K562 (cell line): Measurements from ENCODE around the gene PI4KA. TPM values are rescaled to one million over a fixed set of nuclear protein-coding genes. Genes with fewer than 3 reads are reported as not detected.

Experiments used
- ARHGAP35 ChIP-seq: fragments of 450-650 bp; IDR thresholded peaks from 2 replicates; pipeline ENCODE4 v1.6.1; 2018; ENCODE audit not compliant: partially characterized antibody
- BRF1 ChIP-seq: IDR thresholded peaks from 3 replicates; pipeline ENCODE4 v1.6.1; 2011; ENCODE audit warnings: borderline replicate concordance, mild to moderate bottlenecking; ENCODE audit not compliant: insufficient read length; ENCODE audit errors: extremely low read depth
- CCNT2 ChIP-seq: IDR thresholded peaks from 2 replicates; pipeline ENCODE4 v1.6.1; 2011; ENCODE audit warnings: borderline replicate concordance, low read depth, mild to moderate bottlenecking, moderate library complexity, mixed read lengths, low read length; ENCODE audit not compliant: insufficient read length; ENCODE audit errors: extremely low read depth
- ELF2 ChIP-seq: fragments of 250-450 bp; sonication (Bioruptor Pico); IDR thresholded peaks from 2 replicates; pipeline ENCODE4 v1.5.0; 2021; ENCODE audit warnings: mild to moderate bottlenecking
- ETV5 ChIP-seq: sonication (generic); formaldehyde crosslinking; IDR thresholded peaks from 2 replicates; pipeline ENCODE4 v1.4.0; 2020; ENCODE audit warnings: low read depth, mild to moderate bottlenecking, missing genetic modification reagents
- FOXK1 ChIP-seq: sonication (generic); formaldehyde crosslinking; IDR thresholded peaks from 2 replicates; pipeline ENCODE4 v1.8.0; 2022; ENCODE audit warnings: missing genetic modification reagents, mild to moderate bottlenecking, borderline replicate concordance
- HMG20A ChIP-seq: fragments of 450-650 bp; formaldehyde crosslinking; conservative IDR thresholded peaks from 2 replicates; pipeline ENCODE4 v1.4.0; 2020; ENCODE audit warnings: mild to moderate bottlenecking, mixed read lengths
- HNRNPLL ChIP-seq: fragments of 200-400 bp; formaldehyde crosslinking; IDR thresholded peaks from 2 replicates; pipeline ENCODE4 v1.6.1; 2017; ENCODE audit warnings: low read length, low read depth, mild to moderate bottlenecking; ENCODE audit not compliant: poor library complexity, severe bottlenecking
- HSF4 ChIP-seq: fragments of 250-450 bp; sonication (Bioruptor Pico); IDR thresholded peaks from 2 replicates; pipeline ENCODE4 v2.1.2; 2022; ENCODE audit warnings: mild to moderate bottlenecking, moderate library complexity, borderline replicate concordance
- KDM1A ChIP-seq, 2 experiments: fragments of 450-650 bp; IDR thresholded peaks; 2 replicates each; pipeline ENCODE4 v1.6.1; 2016; ENCODE audit warnings: mild to moderate bottlenecking in 2 of 2
- KDM2B ChIP-seq: fragments of 250-450 bp; sonication (Bioruptor Pico); IDR thresholded peaks from 2 replicates; pipeline ENCODE4 v1.8.0; 2021; ENCODE audit warnings: mild to moderate bottlenecking, moderate library complexity
- LEF1 ChIP-seq: fragments of 450-650 bp; IDR thresholded peaks from 2 replicates; pipeline ENCODE4 v1.6.1; 2016; ENCODE audit warnings: mild to moderate bottlenecking
- MAFG ChIP-seq: fragments of 450-650 bp; conservative IDR thresholded peaks from 2 replicates; pipeline ENCODE4 v1.6.1; 2016; ENCODE audit warnings: missing genetic modification characterization, missing compliant biosample characterization
- MBD2 ChIP-seq: sonication (generic); IDR thresholded peaks from 2 replicates; pipeline ENCODE4 v1.6.1; 2016; ENCODE audit warnings: low read depth, borderline replicate concordance
- MCM5 ChIP-seq: fragments of 450-650 bp; IDR thresholded peaks from 2 replicates; pipeline ENCODE4 v1.6.1; 2016; ENCODE audit warnings: low read depth
- NBN ChIP-seq: fragments of 450-650 bp; IDR thresholded peaks from 2 replicates; pipeline ENCODE4 v1.6.1; 2016; ENCODE audit warnings: low read depth, mild to moderate bottlenecking
- NCOA6 ChIP-seq: fragments of 450-650 bp; IDR thresholded peaks from 2 replicates; pipeline ENCODE4 v1.6.1; 2017; ENCODE audit warnings: mild to moderate bottlenecking
- NFYB ChIP-seq: IDR thresholded peaks from 2 replicates; pipeline ENCODE4 v1.6.1; 2011; ENCODE audit warnings: mild to moderate bottlenecking, moderate library complexity; ENCODE audit not compliant: insufficient read length; ENCODE audit errors: extremely low read depth
- NR2C2 ChIP-seq, 2 experiments: fragments of 200-800 bp in 1 of 2; sonication (Bioruptor generic) in 1 of 2; sonication (generic) in 1 of 2; formaldehyde crosslinking in 1 of 2; IDR thresholded peaks; 2 replicates each; pipeline versions ENCODE4 v1.6.1 to v1.8.0; 2016 to 2022; ENCODE audit warnings: mild to moderate bottlenecking in 1 of 2, missing compliant biosample characterization in 1 of 2, missing genetic modification characterization in 1 of 2, missing genetic modification reagents in 1 of 2
- RBBP5 ChIP-seq: fragments of 200-600 bp; sonication (generic); IDR thresholded peaks from 2 replicates; pipeline ENCODE4 v1.6.1; 2012; ENCODE audit warnings: borderline replicate concordance, mild to moderate bottlenecking, low read length, control low read depth, inconsistent platforms; ENCODE audit not compliant: insufficient read depth, poor library complexity, severe bottlenecking
- SMARCC2 ChIP-seq: fragments of 450-650 bp; IDR thresholded peaks from 2 replicates; pipeline ENCODE4 v1.6.1; 2017; ENCODE audit warnings: antibody characterized with exemption, moderate library complexity, mild to moderate bottlenecking, low read depth
- SREBF2 ChIP-seq: sonication (generic); formaldehyde crosslinking; IDR thresholded peaks from 2 replicates; pipeline ENCODE4 v1.4.0; 2020; ENCODE audit warnings: mild to moderate bottlenecking, missing genetic modification reagents
- SRSF7 ChIP-seq: fragments of 200-400 bp; formaldehyde crosslinking; optimal IDR thresholded peaks from 2 replicates; pipeline ENCODE3; 2017; ENCODE audit warnings: mild to moderate bottlenecking, low read depth, low read length
- ZKSCAN8 ChIP-seq: fragments of 200-800 bp; sonication (Bioruptor generic); IDR thresholded peaks from 2 replicates; pipeline ENCODE4 v1.6.1; 2016; ENCODE audit warnings: missing genetic modification characterization, missing compliant biosample characterization
- ZNF146 ChIP-seq: IDR thresholded peaks from one replicate; pipeline ENCODE4 v1.6.1; 2018; ENCODE audit warnings: missing compliant biosample characterization; ENCODE audit not compliant: unreplicated experiment
- ZNF175 ChIP-seq: fragments of 200-800 bp; sonication (Bioruptor generic); IDR thresholded peaks from 2 replicates; pipeline ENCODE4 v1.6.1; 2016; ENCODE audit warnings: low read depth, mild to moderate bottlenecking, missing genetic modification characterization, missing compliant biosample characterization
- ZNF282 ChIP-seq: sonication (generic); formaldehyde crosslinking; IDR thresholded peaks from 2 replicates; pipeline ENCODE4 v1.8.1; 2023; ENCODE audit warnings: missing genetic modification reagents
- ZNF311 ChIP-seq: fragments of 250-450 bp; sonication (Bioruptor Pico); IDR thresholded peaks from 2 replicates; pipeline ENCODE4 v1.4.0; 2020; ENCODE audit warnings: mild to moderate bottlenecking, moderate library complexity
- ZNF79 ChIP-seq: fragments of 250-450 bp; sonication (Bioruptor Pico); IDR thresholded peaks from 2 replicates; pipeline ENCODE4 v1.4.0; 2020; ENCODE audit warnings: low read depth, mild to moderate bottlenecking, moderate library complexity
- polyA plus RNA-seq, 8 experiments: library from polyadenylated mRNA; depleted of rRNA in 4 of 8; stranded (reverse) in 5 of 8; unstranded in 3 of 8; fragments of >200 nt; fragmentation: Nextera tagmentation in 2 of 8; fragmentation: Illumina TruSeq in 1 of 8; extraction: Ambion mirVana in 2 of 8; extraction: Trizol in 1 of 8; gene quantifications; 2 replicates each; pipeline versions ENCODE4 v1.2.1 to v1.2.3, GENCODE V29; 2011 to 2014; ENCODE audit warnings: inconsistent platforms in 1 of 8, missing spikeins in 1 of 8
- total RNA-seq, 7 experiments: library from RNA; depleted of rRNA in 6 of 7; stranded (reverse); fragments of >200 nt in 6 of 7; fragmentation: Illumina TruSeq in 2 of 7; extraction: Trizol in 2 of 7; gene quantifications; 2 replicates each; pipeline versions ENCODE4 v1.2.1 to v1.2.3, GENCODE V29; 2011 to 2021; ENCODE audit warnings: low replicate concordance in 1 of 7
- TF ChIP-seq, protein P1 (sequence below): sonication (generic); formaldehyde crosslinking; IDR thresholded peaks from 2 replicates; pipeline ENCODE4 v1.8.1; 2022; ENCODE audit warnings: missing genetic modification reagents

PI4KA gene
- total and polyA plus RNA-seq, 9 of the 15 experiments (the other 6 are each of a cell fraction or from before 2014, with no cell fraction given) = 7.3 to 187 (median 84.7) TPM

DNA sequence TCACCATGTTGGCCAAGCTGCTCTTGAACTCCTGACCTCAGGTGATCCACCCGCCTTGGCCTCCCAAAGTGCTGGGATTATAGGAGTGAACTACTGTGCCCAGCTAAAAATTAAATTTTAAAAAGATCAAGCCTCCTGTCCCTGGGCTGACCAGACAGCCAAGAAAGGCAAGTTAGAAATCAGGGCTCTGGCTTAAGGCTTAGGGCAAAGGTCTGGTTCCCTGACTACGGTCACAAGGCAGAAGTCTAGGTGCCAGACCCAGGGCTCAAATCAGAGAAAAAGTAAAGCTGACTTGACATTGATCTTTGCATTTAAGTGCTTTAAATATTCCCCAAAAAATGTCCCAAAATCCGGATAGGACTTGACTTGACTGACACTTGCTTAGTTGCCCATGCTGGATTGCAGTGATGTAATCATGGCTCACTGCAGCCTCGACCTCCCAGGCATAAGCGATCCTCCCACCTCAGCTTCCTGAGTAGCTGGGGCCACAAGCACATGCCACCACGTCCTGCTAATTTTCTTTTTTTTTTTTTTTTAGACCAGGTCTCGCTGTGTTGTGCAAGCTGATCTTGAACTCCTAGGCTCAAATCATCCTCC, 41.3 kb upstream of the PI4KA start (continued):
- TF ChIP-seq, protein P1, sequence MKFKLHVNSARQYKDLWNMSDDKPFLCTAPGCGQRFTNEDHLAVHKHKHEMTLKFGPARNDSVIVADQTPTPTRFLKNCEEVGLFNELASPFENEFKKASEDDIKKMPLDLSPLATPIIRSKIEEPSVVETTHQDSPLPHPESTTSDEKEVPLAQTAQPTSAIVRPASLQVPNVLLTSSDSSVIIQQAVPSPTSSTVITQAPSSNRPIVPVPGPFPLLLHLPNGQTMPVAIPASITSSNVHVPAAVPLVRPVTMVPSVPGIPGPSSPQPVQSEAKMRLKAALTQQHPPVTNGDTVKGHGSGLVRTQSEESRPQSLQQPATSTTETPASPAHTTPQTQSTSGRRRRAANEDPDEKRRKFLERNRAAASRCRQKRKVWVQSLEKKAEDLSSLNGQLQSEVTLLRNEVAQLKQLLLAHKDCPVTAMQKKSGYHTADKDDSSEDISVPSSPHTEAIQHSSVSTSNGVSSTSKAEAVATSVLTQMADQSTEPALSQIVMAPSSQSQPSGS (CRISPR knock-in tag) = no peak
- TF ChIP-seq ZNF146 (CRISPR knock-in tag) (no peak), BRF1 (no peak), ARHGAP35 (peak; percentile 11), NCOA6 (no peak), ZNF311 (no peak), ZNF282 (CRISPR knock-in tag) (no peak), ZNF175 (CRISPR knock-in tag) (no peak), FOXK1 (CRISPR knock-in tag) (no peak), RBBP5 (no peak), SRSF7 (no peak), SMARCC2 (no peak), MCM5 (no peak), SREBF2 (no peak), HMG20A (CRISPR knock-in tag) (no peak), NFYB (no peak), HSF4 (CRISPR knock-in tag) (no peak), ZNF79 (CRISPR knock-in tag) (no peak), ZKSCAN8 (CRISPR knock-in tag) (no peak), KDM2B (CRISPR knock-in tag) (no peak), ETV5 (0 out of 2 replicates have a peak, but pooled peaks have one; percentile 7), LEF1 (no peak), KDM1A (IDR thresholded peaks at IDR 0.05) (peak in 1 of 2 experiments; percentile 22; a peak in 1 of 4 replicates), HNRNPLL (peak; percentile 21), NBN (no peak), MBD2 (no peak), NR2C2 (CRISPR knock-in tag; IDR thresholded peaks at IDR 0.05) (no peak), NR2C2 (tag; IDR thresholded peaks at IDR 0.05) (no peak), MAFG (tag) (no peak), CCNT2 (no peak), ELF2 (CRISPR knock-in tag) (no peak)
